Measurements from ENCODE around the gene ERG.

The ERG gene

GRCh38 chr21:38410466-38410865 lies 87.8 kb downstream of the ERG start:
- H3K27me3 ChIP-seq (ENCODE audit: control insufficient read depth, insufficient read depth, low read length): no peaks in the 10 kb centered on the region
- H2AFZ ChIP-seq: no peak overlapping the region

GRCh38 chr21:38409907-38410306 lies 88.4 kb downstream of the ERG start:
- TF ChIP-seq CTCF (IDR thresholded peaks at IDR 0.05): no peak
- Histone ChIP-seq H3K79me2 (no peaks in the 10 kb centered on the region), H3K36me3 (ENCODE audit: control insufficient read depth, insufficient read depth, low read length) (no peaks in the 10 kb centered on the region), H3K4me1 (no peaks in the 10 kb centered on the region), H3K9me3 (ENCODE audit: control insufficient read depth, low read length) (no peaks in the 10 kb centered on the region), H3K9ac (no peak overlapping the region), H3K4me2 (ENCODE audit: low read length) (no peak overlapping the region), H3K4me3 (ENCODE audit: low read depth, low read length) (no peak overlapping the region), H3K27ac (no peak overlapping the region), H2AFZ (no peak overlapping the region), H3K27me3 (ENCODE audit: control insufficient read depth, insufficient read depth, low read length) (no peaks in the 10 kb centered on the region)

More at GRCh38 chr21:38410466-38410865, 87.8 kb downstream of the ERG start:
- no peak for TF ChIP-seq CTCF (IDR thresholded peaks at IDR 0.05)
- no peaks in the 10 kb centered on the region for H3K79me2 ChIP-seq
- no peak overlapping the region for H3K4me3 ChIP-seq (ENCODE audit: low read depth, low read length)
- no peak overlapping the region for H3K27ac ChIP-seq
- no peaks in the 10 kb centered on the region for H3K9me3 ChIP-seq (ENCODE audit: control insufficient read depth, low read length)
- H3K4me1 ChIP-seq: no peaks in the 10 kb centered on the region
- no peak overlapping the region for H3K9ac ChIP-seq
- H3K36me3 ChIP-seq (ENCODE audit: control insufficient read depth, insufficient read depth, low read length): no peaks in the 10 kb centered on the region
- H3K4me2 ChIP-seq (ENCODE audit: low read length): no peak overlapping the region

GRCh38 chr21:38404177-38404576 lies 94.1 kb downstream of the ERG start:
- Histone ChIP-seq H3K4me2 (ENCODE audit: low read length) (no peak overlapping the region), H3K27ac (no peak overlapping the region), H3K4me3 (ENCODE audit: low read depth, low read length) (no peak overlapping the region), H3K79me2 (no peaks in the 10 kb centered on the region), H3K36me3 (ENCODE audit: control insufficient read depth, insufficient read depth, low read length) (no peaks in the 10 kb centered on the region), H3K9ac (no peak overlapping the region), H3K9me3 (ENCODE audit: control insufficient read depth, low read length) (no peaks in the 10 kb centered on the region), H3K4me1 (no peaks in the 10 kb centered on the region), H3K27me3 (ENCODE audit: control insufficient read depth, insufficient read depth, low read length) (no peaks in the 10 kb centered on the region), H2AFZ (no peak overlapping the region)
- TF ChIP-seq CTCF (IDR thresholded peaks at IDR 0.05): no peak

GRCh38 chr21:38402795-38403194 lies 95.5 kb downstream of the ERG start:
- no peaks in the 10 kb centered on the region for H3K9me3 ChIP-seq (ENCODE audit: control insufficient read depth, low read length)
- no peaks in the 10 kb centered on the region for H3K79me2 ChIP-seq
- no peak overlapping the region for H3K27ac ChIP-seq
- no peak overlapping the region for H3K9ac ChIP-seq
- H2AFZ ChIP-seq: no peak overlapping the region
- H3K27me3 ChIP-seq (ENCODE audit: control insufficient read depth, insufficient read depth, low read length): no peaks in the 10 kb centered on the region
- no peak for TF ChIP-seq CTCF (IDR thresholded peaks at IDR 0.05)
- H3K4me1 ChIP-seq: no peaks in the 10 kb centered on the region
- H3K36me3 ChIP-seq (ENCODE audit: control insufficient read depth, insufficient read depth, low read length): no peaks in the 10 kb centered on the region
- no peak overlapping the region for H3K4me3 ChIP-seq (ENCODE audit: low read depth, low read length)
- no peak overlapping the region for H3K4me2 ChIP-seq (ENCODE audit: low read length)

- no peak for TF ChIP-seq CTCF (IDR thresholded peaks at IDR 0.05)
- H2AFZ ChIP-seq: no peak overlapping the region
- H3K27ac ChIP-seq: no peak overlapping the region
These were observed 96.0 kb downstream of the ERG start for GRCh38 chr21:38402291-38402690.

More at GRCh38 chr21:38402291-38402690, 96.0 kb downstream of the ERG start:
- Histone ChIP-seq H3K4me3 (ENCODE audit: low read depth, low read length) (no peak overlapping the region), H3K4me1 (no peaks in the 10 kb centered on the region), H3K27me3 (ENCODE audit: control insufficient read depth, insufficient read depth, low read length) (no peaks in the 10 kb centered on the region), H3K9ac (no peak overlapping the region), H3K36me3 (ENCODE audit: control insufficient read depth, insufficient read depth, low read length) (no peaks in the 10 kb centered on the region), H3K4me2 (ENCODE audit: low read length) (no peak overlapping the region), H3K9me3 (ENCODE audit: control insufficient read depth, low read length) (no peaks in the 10 kb centered on the region), H3K79me2 (no peaks in the 10 kb centered on the region)

All from parathyroid adenoma (tissue), 2 donors.